LNCaP clone FGC (cell line): Measurements from ENCODE around the gene IPO8.

Source experiments
- DNase-seq: peaks from one replicate; pipeline ENCODE4 v3.0.0-alpha.2; 2011; ENCODE audit warnings: low read depth
- H3K4me3 ChIP-seq: 2 replicates; pipeline ENCODE4 v1.5.1; 2011; ENCODE audit warnings: mild to moderate bottlenecking, low read depth, low read length, control low read depth
- CTCF ChIP-seq: IDR thresholded peaks from 2 replicates; pipeline ENCODE4 v1.5.1; 2012; ENCODE audit warnings: mild to moderate bottlenecking; ENCODE audit not compliant: control insufficient read depth, insufficient read depth; ENCODE audit errors: extremely low read depth

Gene IPO8

GRCh38 chr12:30691122-30691879 lies 4.4 kb downstream of the IPO8 start:
- no peak overlapping the region for H3K4me3 ChIP-seq
- no peak for TF ChIP-seq CTCF
- DNase-seq = no peak

GRCh38 chr12:30687265-30687986 lies 8.2 kb downstream of the IPO8 start:
- DNase-seq = no peak
- no peak for TF ChIP-seq CTCF
- no peak overlapping the region for H3K4me3 ChIP-seq

GRCh38 chr12:30679241-30679640 lies 16.4 kb downstream of the IPO8 start:
- H3K4me3 ChIP-seq = no peak overlapping the region
- DNase-seq = no peak
- no peak for TF ChIP-seq CTCF

GRCh38 chr12:30678221-30678620 lies 17.4 kb downstream of the IPO8 start:
- DNase-seq = no peak
- no peak overlapping the region for H3K4me3 ChIP-seq
- no peak for TF ChIP-seq CTCF

GRCh38 chr12:30661210-30661609 lies 34.5 kb downstream of the IPO8 start:
- H3K4me3 ChIP-seq = no peak overlapping the region
- no peak for TF ChIP-seq CTCF
- no peak for DNase-seq

GRCh38 chr12:30652034-30652696 lies 43.5 kb downstream of the IPO8 start:
- no peak for TF ChIP-seq CTCF
- no peak overlapping the region for H3K4me3 ChIP-seq
- no peak for DNase-seq
